ENCODE data around the gene THUMPD3. TPM values are rescaled to one million over a fixed set of nuclear protein-coding genes. Genes with fewer than 3 reads are reported as not detected.

The THUMPD3 gene
- total RNA-seq, 1 donor, result 42.7 TPM

DNA sequence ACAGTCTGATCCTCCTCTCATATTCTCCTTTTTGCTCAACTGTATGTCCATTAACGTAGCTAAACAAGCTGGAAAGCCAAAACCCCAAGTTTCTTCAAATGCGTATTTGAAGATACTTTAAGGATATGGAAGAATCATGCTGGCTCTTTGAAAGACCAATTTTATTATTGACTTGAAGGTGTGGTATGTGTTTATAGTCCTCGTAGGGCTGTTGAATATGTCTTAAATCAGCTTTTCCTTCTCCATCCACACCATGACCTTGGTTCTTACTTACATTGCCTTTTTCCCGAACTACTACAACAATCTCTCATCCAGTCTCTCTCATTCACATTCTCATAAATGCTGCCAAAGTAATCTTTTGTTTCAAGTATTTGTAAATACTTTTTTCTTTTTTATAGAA lies 19.7 kb upstream of the THUMPD3 start:
- H3K4me2 ChIP-seq (ENCODE audit: insufficient read depth, low read length), result no peak overlapping the region
- H3K79me2 ChIP-seq (ENCODE audit: insufficient read depth, low read length), result no peaks in the 10 kb centered on the region
- H3K27ac ChIP-seq (ENCODE audit: low read depth, low read length), result no peak overlapping the region
- no peaks in the 10 kb centered on the region for H4K20me1 ChIP-seq (ENCODE audit: insufficient read depth, low read length)
- no peaks in the 10 kb centered on the region for H3K9me3 ChIP-seq (ENCODE audit: low read depth, low read length)
- no peaks in the 10 kb centered on the region for H3K27me3 ChIP-seq (ENCODE audit: insufficient read depth, low read length)
- TF ChIP-seq CTCF (IDR thresholded peaks at IDR 0.05; ENCODE audit: extremely low read depth, low read depth, low read length), result no peak
- no peak overlapping the region for H3K4me3 ChIP-seq (ENCODE audit: insufficient read depth, low read length)
- H3K36me3 ChIP-seq (ENCODE audit: insufficient read depth, low read length), result no peaks in the 10 kb centered on the region
- H3K4me1 ChIP-seq (ENCODE audit: insufficient read depth, low read length), result peaks cover 30% of the 10 kb centered on the region
- DNase-seq (ENCODE audit: insufficient read length, low spot score, missing footprints), result no peak
- H2AFZ ChIP-seq (ENCODE audit: low read length), result no peak overlapping the region

DNA sequence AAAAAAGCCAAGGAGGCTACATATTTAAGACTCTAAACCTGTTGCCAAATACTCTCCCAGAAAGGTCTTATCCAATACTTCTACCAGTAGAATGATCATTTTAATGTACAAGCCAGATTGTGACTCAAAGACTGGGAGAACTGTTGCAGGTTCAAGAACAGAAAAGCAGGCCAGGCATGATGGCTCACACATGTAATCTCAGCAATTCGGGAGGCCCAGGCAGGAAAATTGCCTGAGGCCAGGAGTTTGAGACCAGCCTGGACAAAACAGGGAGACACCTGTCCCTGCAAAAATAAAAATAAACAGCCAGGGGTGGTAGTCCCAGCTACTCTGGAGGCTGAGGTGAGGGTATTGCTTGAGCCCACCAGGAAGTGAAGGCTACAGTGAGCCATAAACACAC lies 17.8 kb upstream of the THUMPD3 start:
- no peak for DNase-seq (ENCODE audit: insufficient read length, low spot score, missing footprints)
- Histone ChIP-seq H3K36me3 (ENCODE audit: insufficient read depth, low read length) (no peaks in the 10 kb centered on the region), H3K9me3 (ENCODE audit: low read depth, low read length) (no peaks in the 10 kb centered on the region), H3K79me2 (ENCODE audit: insufficient read depth, low read length) (no peaks in the 10 kb centered on the region), H3K27me3 (ENCODE audit: insufficient read depth, low read length) (no peaks in the 10 kb centered on the region), H4K20me1 (ENCODE audit: insufficient read depth, low read length) (no peaks in the 10 kb centered on the region), H3K27ac (ENCODE audit: low read depth, low read length) (no peak overlapping the region), H2AFZ (ENCODE audit: low read length) (no peak overlapping the region), H3K4me3 (ENCODE audit: insufficient read depth, low read length) (no peak overlapping the region), H3K4me1 (ENCODE audit: insufficient read depth, low read length) (peaks cover 45% of the 10 kb centered on the region), H3K4me2 (ENCODE audit: insufficient read depth, low read length) (no peak overlapping the region)
- no peak for TF ChIP-seq CTCF (IDR thresholded peaks at IDR 0.05; ENCODE audit: extremely low read depth, low read depth, low read length)

GRCh38 chr3:9346141-9346540 lies 16.7 kb upstream of the THUMPD3 start:
- no peaks in the 10 kb centered on the region for H3K9me3 ChIP-seq (ENCODE audit: low read depth, low read length)
- DNase-seq (ENCODE audit: insufficient read length, low spot score, missing footprints), result no peak
- H3K4me1 ChIP-seq (ENCODE audit: insufficient read depth, low read length), result peaks cover 47% of the 10 kb centered on the region
- H3K36me3 ChIP-seq (ENCODE audit: insufficient read depth, low read length), result no peaks in the 10 kb centered on the region
- H3K79me2 ChIP-seq (ENCODE audit: insufficient read depth, low read length), result no peaks in the 10 kb centered on the region
- H4K20me1 ChIP-seq (ENCODE audit: insufficient read depth, low read length), result no peaks in the 10 kb centered on the region
- H3K27me3 ChIP-seq (ENCODE audit: insufficient read depth, low read length), result no peaks in the 10 kb centered on the region
- H3K4me2 ChIP-seq (ENCODE audit: insufficient read depth, low read length), result no peak overlapping the region
- no peak overlapping the region for H3K4me3 ChIP-seq (ENCODE audit: insufficient read depth, low read length)
- no peak for TF ChIP-seq CTCF (IDR thresholded peaks at IDR 0.05; ENCODE audit: extremely low read depth, low read depth, low read length)
- H2AFZ ChIP-seq (ENCODE audit: low read length), result no peak overlapping the region
- H3K27ac ChIP-seq (ENCODE audit: low read depth, low read length), result peak overlapping the region; percentile 96

GRCh38 chr3:9347081-9347480 lies 15.8 kb upstream of the THUMPD3 start:
- no peak for TF ChIP-seq CTCF (IDR thresholded peaks at IDR 0.05; ENCODE audit: extremely low read depth, low read depth, low read length)
- H3K79me2 ChIP-seq (ENCODE audit: insufficient read depth, low read length), result no peaks in the 10 kb centered on the region
- no peak for DNase-seq (ENCODE audit: insufficient read length, low spot score, missing footprints)
- H3K27ac ChIP-seq (ENCODE audit: low read depth, low read length), result peak overlapping the region; percentile 96
- H3K27me3 ChIP-seq (ENCODE audit: insufficient read depth, low read length), result no peaks in the 10 kb centered on the region
- H3K9me3 ChIP-seq (ENCODE audit: low read depth, low read length), result no peaks in the 10 kb centered on the region
- H3K4me3 ChIP-seq (ENCODE audit: insufficient read depth, low read length), result peak overlapping the region; percentile 36
- peak overlapping the region; percentile 81 for H3K4me2 ChIP-seq (ENCODE audit: insufficient read depth, low read length)
- H2AFZ ChIP-seq (ENCODE audit: low read length), result peak overlapping the region; percentile 38
- H4K20me1 ChIP-seq (ENCODE audit: insufficient read depth, low read length), result no peaks in the 10 kb centered on the region
- peaks cover 47% of the 10 kb centered on the region for H3K4me1 ChIP-seq (ENCODE audit: insufficient read depth, low read length)
- H3K36me3 ChIP-seq (ENCODE audit: insufficient read depth, low read length), result no peaks in the 10 kb centered on the region

All from osteoblast (primary cell).